ENCODE measurements around the gene CD3E.
"Not testable (repeated sequence)": the region's sequence is repeated elsewhere in the genome, so short reads cannot be mapped to it uniquely, and the experiment has no call there.

CD3E gene

GRCh38 chr11:118291477-118292135 lies 12.9 kb upstream of the CD3E start:
- no peak for DNase-seq

- DNase-seq, result no peak
Observed at GRCh38 chr11:118294053-118294452, 10.5 kb upstream of the CD3E start.

- no peak for DNase-seq
Observed at GRCh38 chr11:118295199-118295598, 9.3 kb upstream of the CD3E start.

- no peak for DNase-seq
Observed at GRCh38 chr11:118295815-118296454, 8.6 kb upstream of the CD3E start.

- no peak for DNase-seq
Observed at GRCh38 chr11:118301600-118302195, 2.8 kb upstream of the CD3E start.

GRCh38 chr11:118304227-118304567 lies 333 bp upstream of the CD3E start:
- DNase-seq, result no peak

GRCh38 chr11:118305726-118306125 lies 1.2 kb downstream of the CD3E start:
- no peak for DNase-seq

GRCh38 chr11:118306556-118306955 lies 2.0 kb downstream of the CD3E start:
- DNase-seq, result no peak

- not testable (repeated sequence) for DNase-seq
Observed at GRCh38 chr11:118308995-118309528, 4.5 kb downstream of the CD3E start.

GRCh38 chr11:118310271-118310670 lies 5.7 kb downstream of the CD3E start:
- DNase-seq, result no peak

- no peak for DNase-seq
Observed at GRCh38 chr11:118310781-118311485, 6.4 kb downstream of the CD3E start.

- no peak for DNase-seq
Observed at GRCh38 chr11:118311518-118311917, 7.0 kb downstream of the CD3E start.

GRCh38 chr11:118312328-118312727 lies 7.8 kb downstream of the CD3E start:
- no peak for DNase-seq

GRCh38 chr11:118313242-118313641 lies 8.7 kb downstream of the CD3E start:
- no peak for DNase-seq

GRCh38 chr11:118314988-118315411 lies 10.5 kb downstream of the CD3E start:
- DNase-seq, result no peak

GRCh38 chr11:118318124-118318523 lies 13.6 kb downstream of the CD3E start:
- DNase-seq, result no peak

GRCh38 chr11:118318581-118319336 lies 14.2 kb downstream of the CD3E start:
- no peak for DNase-seq

- no peak for DNase-seq
Observed at GRCh38 chr11:118319337-118319707, 14.8 kb downstream of the CD3E start.

- no peak for DNase-seq
Observed at GRCh38 chr11:118320515-118320914, 16.0 kb downstream of the CD3E start.

- no peak for DNase-seq
Observed at GRCh38 chr11:118321386-118322082, 17.0 kb downstream of the CD3E start.

- no peak for DNase-seq
Observed at GRCh38 chr11:118322721-118323120, 18.2 kb downstream of the CD3E start.

- no peak for DNase-seq
Observed at GRCh38 chr11:118325283-118325682, 20.8 kb downstream of the CD3E start.
